HEK293 (cell line): Measurements from ENCODE around the gene HEATR5A.
A peak's percentile ranks its signal among the peaks of the same experiment; 100 is the strongest.

Experiments used
- CTCF ChIA-PET: fragments of 350-600 bp; formaldehyde crosslinking; extraction: SDS; loops from one replicate; lab custom pipeline; 2021; ENCODE audit warnings: antibody characterized with exemption; lab: Yijun Ruan, JAX
- POLR2A ChIA-PET: fragments of 300-600 bp; formaldehyde crosslinking; extraction: SDS; loops from one replicate; lab custom pipeline; 2020; ENCODE audit warnings: antibody characterized with exemption, inconsistent platforms; lab: Yijun Ruan, JAX
- H3K27ac ChIP-seq: fragments of 200-500 bp; sonication (Bioruptor generic); 2 replicates; pipeline ENCODE4 v1.5.1; 2014; ENCODE audit warnings: low read depth, low read length, control low read depth, inconsistent platforms; ENCODE audit errors: extremely low read depth
- H3K36me3 ChIP-seq, 2 experiments: fragments of 200-500 bp in 1 of 2; sonication (Bioruptor generic) in 1 of 2; 1 replicate in 1 of 2; 2 replicates in 1 of 2; pipeline ENCODE4 v1.5.1; 2014 to 2017; ENCODE audit warnings: inconsistent platforms in 2 of 2, low read length in 2 of 2; ENCODE audit not compliant: control insufficient read depth in 2 of 2, insufficient read depth in 1 of 2
- H3K4me1 ChIP-seq: fragments of 200-500 bp; sonication (Bioruptor generic); 2 replicates; pipeline ENCODE4 v1.5.1; 2014; ENCODE audit warnings: mild to moderate bottlenecking, low read length, inconsistent platforms; ENCODE audit not compliant: control insufficient read depth, insufficient read depth
- H3K4me3 ChIP-seq: 2 replicates; pipeline ENCODE4 v1.5.1; 2011; ENCODE audit warnings: low read depth, mild to moderate bottlenecking, control low read depth, low read length, moderate library complexity
- H3K9me3 ChIP-seq: fragments of 200-500 bp; sonication (Bioruptor generic); 2 replicates; pipeline ENCODE4 v1.5.1; 2014; ENCODE audit warnings: low read depth, low read length, inconsistent platforms; ENCODE audit not compliant: control insufficient read depth, insufficient read depth
- BCL11B ChIP-seq: fragments of 450-650 bp; formaldehyde crosslinking; IDR thresholded peaks from 2 replicates; pipeline ENCODE4 v1.5.1; 2016; ENCODE audit warnings: low read depth, missing biosample characterization, missing genetic modification characterization
- BCL6B ChIP-seq: fragments of 450-650 bp; formaldehyde crosslinking; IDR thresholded peaks from 2 replicates; pipeline ENCODE4 v1.5.1; 2017; ENCODE audit warnings: missing biosample characterization, missing genetic modification characterization
- GLIS1 ChIP-seq: fragments of 450-650 bp; formaldehyde crosslinking; IDR thresholded peaks from 2 replicates; pipeline ENCODE4 v1.5.1; 2016; ENCODE audit warnings: missing biosample characterization, missing genetic modification characterization
- KLF16 ChIP-seq: fragments of 450-650 bp; formaldehyde crosslinking; IDR thresholded peaks from 2 replicates; pipeline ENCODE4 v1.5.1; 2017; ENCODE audit warnings: missing biosample characterization, missing genetic modification characterization
- SCRT1 ChIP-seq: fragments of 450-650 bp; formaldehyde crosslinking; IDR thresholded peaks from 2 replicates; pipeline ENCODE4 v1.5.1; 2016; ENCODE audit warnings: missing biosample characterization, missing genetic modification characterization, borderline replicate concordance
- ZBTB21 ChIP-seq: fragments of 450-650 bp; formaldehyde crosslinking; IDR thresholded peaks from 2 replicates; pipeline ENCODE4 v1.5.1; 2017; ENCODE audit warnings: missing biosample characterization, missing genetic modification characterization
- ZBTB48 ChIP-seq: fragments of 450-650 bp; formaldehyde crosslinking; IDR thresholded peaks from 2 replicates; pipeline ENCODE4 v1.5.1; 2016; ENCODE audit warnings: missing biosample characterization, missing genetic modification characterization
- ZNF221 ChIP-seq: fragments of 450-650 bp; formaldehyde crosslinking; IDR thresholded peaks from 2 replicates; pipeline ENCODE4 v1.5.1; 2017; ENCODE audit warnings: missing biosample characterization, missing genetic modification characterization, borderline replicate concordance
- ZNF311 ChIP-seq: fragments of 450-650 bp; formaldehyde crosslinking; IDR thresholded peaks from 2 replicates; pipeline ENCODE4 v1.5.1; 2017; ENCODE audit warnings: missing biosample characterization, missing genetic modification characterization, borderline replicate concordance
- ZNF366 ChIP-seq: fragments of 450-650 bp; formaldehyde crosslinking; conservative IDR thresholded peaks from 2 replicates; pipeline ENCODE4 v1.5.1; 2016; ENCODE audit warnings: missing biosample characterization, missing genetic modification characterization
- ZNF37A ChIP-seq: fragments of 450-650 bp; IDR thresholded peaks from 2 replicates; pipeline ENCODE4 v1.5.1; 2018; ENCODE audit warnings: missing biosample characterization, missing genetic modification characterization
- ZNF394 ChIP-seq: fragments of 450-650 bp; formaldehyde crosslinking; IDR thresholded peaks from 2 replicates; pipeline ENCODE4 v1.5.1; 2016; ENCODE audit warnings: missing biosample characterization, missing genetic modification characterization, mild to moderate bottlenecking, moderate library complexity, borderline replicate concordance
- ZNF404 ChIP-seq: fragments of 450-650 bp; formaldehyde crosslinking; IDR thresholded peaks from 2 replicates; pipeline ENCODE4 v1.5.1; 2017; ENCODE audit warnings: missing biosample characterization, missing genetic modification characterization
- ZNF548 ChIP-seq: fragments of 450-650 bp; formaldehyde crosslinking; IDR thresholded peaks from 2 replicates; pipeline ENCODE4 v1.5.1; 2016; ENCODE audit warnings: missing biosample characterization, missing genetic modification characterization
- ZNF561 ChIP-seq: fragments of 450-650 bp; IDR thresholded peaks from 2 replicates; pipeline ENCODE4 v1.5.1; 2018; ENCODE audit warnings: missing biosample characterization, missing genetic modification characterization, borderline replicate concordance
- ZNF677 ChIP-seq: fragments of 450-650 bp; IDR thresholded peaks from 2 replicates; pipeline ENCODE4 v1.5.0; 2018; ENCODE audit warnings: missing biosample characterization, mild to moderate bottlenecking, missing genetic modification characterization, moderate library complexity
- ZNF76 ChIP-seq: fragments of 450-650 bp; formaldehyde crosslinking; IDR thresholded peaks from 2 replicates; pipeline ENCODE4; 2016; ENCODE audit warnings: low read depth, missing biosample characterization, missing genetic modification characterization, borderline replicate concordance
- ZSCAN18 ChIP-seq: fragments of 450-650 bp; formaldehyde crosslinking; IDR thresholded peaks from 2 replicates; pipeline ENCODE4 v1.5.1; 2016; ENCODE audit warnings: missing biosample characterization, missing genetic modification characterization
- ZXDB ChIP-seq: fragments of 450-650 bp; formaldehyde crosslinking; IDR thresholded peaks from 2 replicates; pipeline ENCODE4 v1.5.1; 2016; ENCODE audit warnings: missing biosample characterization, missing genetic modification characterization
- TF ChIP-seq, protein P1 (sequence below): fragments of 450-650 bp; formaldehyde crosslinking; IDR thresholded peaks from 2 replicates; pipeline ENCODE4 v1.5.1; 2017; ENCODE audit warnings: missing biosample characterization, missing genetic modification characterization
- TF ChIP-seq, protein P2 (sequence below): fragments of 450-650 bp; formaldehyde crosslinking; optimal IDR thresholded peaks from 2 replicates; pipeline ENCODE3; 2016; ENCODE audit warnings: missing biosample characterization, mild to moderate bottlenecking, missing genetic modification characterization
- TF ChIP-seq, protein P3 (sequence below): fragments of 450-650 bp; formaldehyde crosslinking; IDR thresholded peaks from 2 replicates; pipeline ENCODE4 v1.5.1; 2016; ENCODE audit warnings: missing biosample characterization, missing genetic modification characterization

The HEATR5A gene

DNA sequence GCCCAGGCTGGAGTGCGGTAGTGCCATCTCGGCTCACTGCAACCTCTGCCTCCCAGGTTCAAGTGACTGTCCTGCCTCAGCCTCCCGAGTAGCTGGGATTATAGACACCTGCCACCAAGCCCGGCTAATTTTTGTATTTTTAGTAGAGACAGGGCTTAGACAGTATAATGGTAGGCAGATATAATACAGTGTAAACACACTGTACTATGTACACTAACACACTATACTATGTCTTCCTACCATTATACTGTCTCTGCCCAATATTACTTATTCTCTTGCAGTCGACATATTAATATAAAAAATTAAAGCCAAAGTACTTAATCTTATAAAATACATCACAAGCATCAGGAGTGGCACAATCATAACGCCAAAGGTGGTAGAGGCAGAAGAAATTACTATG lies 21.9 kb upstream of the HEATR5A start:
- H3K4me3 ChIP-seq, result no peak overlapping the region
- POLR2A ChIA-PET, result interaction anchor here (1.1 kb wide), 1 partner anchor 21 kb away, joined by 5 read pairs; the partner anchor contains the start of gene HEATR5A

GRCh38 chr14:31441273-31442111 lies 21.1 kb upstream of the HEATR5A start:
- H3K4me3 ChIP-seq, result no peak overlapping the region
- ChIA-PET CTCF (interaction anchor here (0.6 to 0.7 kb wide), 2 partner anchors 30 to 494 kb away, joined by 3 read pairs; no protein-coding TSS in a partner anchor), POLR2A (interaction anchor here (1.1 to 1.4 kb wide), 2 partner anchors 20 to 21 kb away, joined by 3 to 5 read pairs; partner anchors contain the start of gene HEATR5A)
- no peak overlapping the region for H3K27ac ChIP-seq
- H3K36me3 ChIP-seq, result peaks cover 0 to 2% of the 10 kb centered on the region in 2 experiments; a peak in 2 of 3 replicates
- H3K4me1 ChIP-seq, result no peaks in the 10 kb centered on the region
- TF ChIP-seq ZNF37A (no peak), ZNF561 (tag by site-specific recombination) (no peak), ZBTB48 (no peak), ZNF311 (tag by site-specific recombination) (no peak)
- TF ChIP-seq, protein P1, sequence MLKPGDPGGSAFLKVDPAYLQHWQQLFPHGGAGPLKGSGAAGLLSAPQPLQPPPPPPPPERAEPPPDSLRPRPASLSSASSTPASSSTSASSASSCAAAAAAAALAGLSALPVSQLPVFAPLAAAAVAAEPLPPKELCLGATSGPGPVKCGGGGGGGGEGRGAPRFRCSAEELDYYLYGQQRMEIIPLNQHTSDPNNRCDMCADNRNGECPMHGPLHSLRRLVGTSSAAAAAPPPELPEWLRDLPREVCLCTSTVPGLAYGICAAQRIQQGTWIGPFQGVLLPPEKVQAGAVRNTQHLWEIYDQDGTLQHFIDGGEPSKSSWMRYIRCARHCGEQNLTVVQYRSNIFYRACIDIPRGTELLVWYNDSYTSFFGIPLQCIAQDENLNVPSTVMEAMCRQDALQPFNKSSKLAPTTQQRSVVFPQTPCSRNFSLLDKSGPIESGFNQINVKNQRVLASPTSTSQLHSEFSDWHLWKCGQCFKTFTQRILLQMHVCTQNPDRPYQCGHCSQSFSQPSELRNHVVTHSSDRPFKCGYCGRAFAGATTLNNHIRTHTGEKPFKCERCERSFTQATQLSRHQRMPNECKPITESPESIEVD, result peak; percentile 48
- no peaks in the 10 kb centered on the region for H3K9me3 ChIP-seq

More for the DNA sequence above, 21.9 kb upstream of the HEATR5A start:
- peaks cover 4% of the 10 kb centered on the region in 2 experiments; a peak in 2 of 3 replicates for H3K36me3 ChIP-seq
- TF ChIP-seq SCRT1 (tag by site-specific recombination) (no peak), ZBTB21 (tag by site-specific recombination) (no peak), ZXDB (no peak), KLF16 (no peak), ZNF366 (tag by site-specific recombination) (no peak), ZNF76 (tag by site-specific recombination) (no peak), BCL11B (no peak)
- CTCF ChIA-PET, result interaction anchor here (0.7 kb wide), 1 partner anchor 494 kb away, joined by 3 read pairs; no protein-coding TSS in a partner anchor
- H3K27ac ChIP-seq, result no peak overlapping the region
- H3K9me3 ChIP-seq, result no peaks in the 10 kb centered on the region
- H3K4me1 ChIP-seq, result no peaks in the 10 kb centered on the region

GRCh38 chr14:31440280-31440679 lies 19.9 kb upstream of the HEATR5A start:
- H3K4me1 ChIP-seq, result no peaks in the 10 kb centered on the region
- no peak overlapping the region for H3K27ac ChIP-seq
- ChIA-PET POLR2A (interaction anchor here (1.4 kb wide), 1 partner anchor 20 kb away, joined by 3 read pairs; the partner anchor contains the start of gene HEATR5A), CTCF (no interaction called here)
- H3K9me3 ChIP-seq, result no peaks in the 10 kb centered on the region
- H3K4me3 ChIP-seq, result no peak overlapping the region
- no peaks in the 10 kb centered on the region; a peak in 1 of 3 replicates for H3K36me3 ChIP-seq
- no peak for TF ChIP-seq BCL6B (tag by site-specific recombination)
- TF ChIP-seq, protein P2, sequence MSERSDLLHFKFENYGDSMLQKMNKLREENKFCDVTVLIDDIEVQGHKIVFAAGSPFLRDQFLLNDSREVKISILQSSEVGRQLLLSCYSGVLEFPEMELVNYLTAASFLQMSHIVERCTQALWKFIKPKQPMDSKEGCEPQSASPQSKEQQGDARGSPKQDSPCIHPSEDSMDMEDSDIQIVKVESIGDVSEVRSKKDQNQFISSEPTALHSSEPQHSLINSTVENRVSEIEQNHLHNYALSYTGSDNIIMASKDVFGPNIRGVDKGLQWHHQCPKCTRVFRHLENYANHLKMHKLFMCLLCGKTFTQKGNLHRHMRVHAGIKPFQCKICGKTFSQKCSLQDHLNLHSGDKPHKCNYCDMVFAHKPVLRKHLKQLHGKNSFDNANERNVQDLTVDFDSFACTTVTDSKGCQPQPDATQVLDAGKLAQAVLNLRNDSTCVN (tag by site-specific recombination), result no peak
- no peak for TF ChIP-seq ZNF221 (tag by site-specific recombination)
- TF ChIP-seq ZNF404 (tag by site-specific recombination), result no peak
- TF ChIP-seq SCRT1 (tag by site-specific recombination), result no peak
- no peak for TF ChIP-seq ZNF677 (tag by site-specific recombination)
- no peak for TF ChIP-seq ZNF394 (tag by site-specific recombination)
- no peak for TF ChIP-seq GLIS1 (tag by site-specific recombination)
- TF ChIP-seq, protein P3, sequence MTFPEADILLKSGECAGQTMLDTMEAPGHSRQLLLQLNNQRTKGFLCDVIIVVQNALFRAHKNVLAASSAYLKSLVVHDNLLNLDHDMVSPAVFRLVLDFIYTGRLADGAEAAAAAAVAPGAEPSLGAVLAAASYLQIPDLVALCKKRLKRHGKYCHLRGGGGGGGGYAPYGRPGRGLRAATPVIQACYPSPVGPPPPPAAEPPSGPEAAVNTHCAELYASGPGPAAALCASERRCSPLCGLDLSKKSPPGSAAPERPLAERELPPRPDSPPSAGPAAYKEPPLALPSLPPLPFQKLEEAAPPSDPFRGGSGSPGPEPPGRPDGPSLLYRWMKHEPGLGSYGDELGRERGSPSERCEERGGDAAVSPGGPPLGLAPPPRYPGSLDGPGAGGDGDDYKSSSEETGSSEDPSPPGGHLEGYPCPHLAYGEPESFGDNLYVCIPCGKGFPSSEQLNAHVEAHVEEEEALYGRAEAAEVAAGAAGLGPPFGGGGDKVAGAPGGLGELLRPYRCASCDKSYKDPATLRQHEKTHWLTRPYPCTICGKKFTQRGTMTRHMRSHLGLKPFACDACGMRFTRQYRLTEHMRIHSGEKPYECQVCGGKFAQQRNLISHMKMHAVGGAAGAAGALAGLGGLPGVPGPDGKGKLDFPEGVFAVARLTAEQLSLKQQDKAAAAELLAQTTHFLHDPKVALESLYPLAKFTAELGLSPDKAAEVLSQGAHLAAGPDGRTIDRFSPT, result no peak
- no peak for TF ChIP-seq ZSCAN18 (tag by site-specific recombination)
- TF ChIP-seq ZNF548, result no peak
